ENCODE measurements around the gene PARVA.
"Not testable (repeated sequence)": the region's sequence is repeated elsewhere in the genome, so short reads cannot be mapped to it uniquely, and the experiment has no call there.

DNA sequence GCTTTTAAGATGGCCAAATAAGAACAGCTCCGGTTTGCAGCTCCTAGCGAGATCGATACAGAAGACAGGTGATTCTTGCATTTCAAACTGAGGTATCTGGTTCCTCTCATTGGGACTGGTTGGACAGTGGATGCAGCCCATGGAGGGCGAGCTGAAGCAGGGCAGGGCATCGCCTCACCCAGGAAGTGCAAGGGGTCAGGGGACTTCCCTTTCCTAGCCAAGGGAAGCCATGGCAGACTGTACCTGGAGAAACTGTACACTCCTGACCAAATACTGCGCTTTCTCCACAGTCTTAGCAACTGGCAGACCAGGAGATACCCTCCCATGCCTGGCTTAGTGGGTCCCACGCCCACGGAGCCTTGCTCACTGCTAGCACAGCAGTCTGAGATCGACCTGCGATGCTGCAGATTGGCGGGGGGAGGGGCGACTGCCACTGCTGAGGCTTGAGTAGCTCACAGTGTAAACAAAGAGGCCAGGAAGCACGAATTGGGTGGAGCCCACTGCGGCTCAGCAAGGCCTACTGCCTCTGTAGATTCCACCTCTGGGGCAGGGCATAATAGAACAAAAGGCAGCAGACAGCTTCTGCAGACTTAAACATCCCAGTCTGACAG, 11.3 kb upstream of the PARVA start:
- TF ChIP-seq, protein P1, sequence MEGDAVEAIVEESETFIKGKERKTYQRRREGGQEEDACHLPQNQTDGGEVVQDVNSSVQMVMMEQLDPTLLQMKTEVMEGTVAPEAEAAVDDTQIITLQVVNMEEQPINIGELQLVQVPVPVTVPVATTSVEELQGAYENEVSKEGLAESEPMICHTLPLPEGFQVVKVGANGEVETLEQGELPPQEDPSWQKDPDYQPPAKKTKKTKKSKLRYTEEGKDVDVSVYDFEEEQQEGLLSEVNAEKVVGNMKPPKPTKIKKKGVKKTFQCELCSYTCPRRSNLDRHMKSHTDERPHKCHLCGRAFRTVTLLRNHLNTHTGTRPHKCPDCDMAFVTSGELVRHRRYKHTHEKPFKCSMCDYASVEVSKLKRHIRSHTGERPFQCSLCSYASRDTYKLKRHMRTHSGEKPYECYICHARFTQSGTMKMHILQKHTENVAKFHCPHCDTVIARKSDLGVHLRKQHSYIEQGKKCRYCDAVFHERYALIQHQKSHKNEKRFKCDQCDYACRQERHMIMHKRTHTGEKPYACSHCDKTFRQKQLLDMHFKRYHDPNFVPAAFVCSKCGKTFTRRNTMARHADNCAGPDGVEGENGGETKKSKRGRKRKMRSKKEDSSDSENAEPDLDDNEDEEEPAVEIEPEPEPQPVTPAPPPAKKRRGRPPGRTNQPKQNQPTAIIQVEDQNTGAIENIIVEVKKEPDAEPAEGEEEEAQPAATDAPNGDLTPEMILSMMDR (IDR thresholded peaks at IDR 0.05) = not testable (repeated sequence)
- not testable (repeated sequence) for TF ChIP-seq POLR2A (IDR thresholded peaks at IDR 0.05)
